Right lobe of liver (tissue), 4 donors: ENCODE measurements around the gene C19orf67.

Experiments used
- CTCF ChIP-seq, 4 donors: fragments of 200-600 bp in 3 of 4; fragments of 450-650 bp in 1 of 4; IDR thresholded peaks; one replicate each; pipeline versions ENCODE4 v1.5.1 to v1.8.0; 2016 to 2022; ENCODE audit warnings: antibody characterized with exemption in 4 of 4, mild to moderate bottlenecking in 2 of 4
- POLR2A ChIP-seq: fragments of 450-650 bp; IDR thresholded peaks from one replicate; pipeline ENCODE4 v1.6.1; 2017; ENCODE audit warnings: antibody characterized with exemption, mild to moderate bottlenecking
- donor health status: DM: no; HTN: no; CAD: no.
- donor health status: DM: no; HTN: no; CAD: no.
- donor health status: DM: no; HTN: yes; CAD: no.

- TF ChIP-seq CTCF (IDR thresholded peaks at IDR 0.05) (no peak), POLR2A (no peak)
Measured at GRCh38 chr19:14127929-14128509, 42.4 kb upstream of the C19orf67 start.
